RWPE1 (cell line): ENCODE results near the gene RAB17.

Experiments used
- CTCF ChIA-PET: fragments of 350-600 bp; sonication (Branson Sonifier 250); formaldehyde crosslinking; extraction: SDS; loops from one replicate; lab custom pipeline; 2021; lab: Yijun Ruan, JAX
- POLR2A ChIA-PET: fragments of 400-600 bp; formaldehyde crosslinking; extraction: SDS; loops from one replicate; lab custom pipeline; 2020; ENCODE audit warnings: antibody characterized with exemption; ENCODE audit not compliant: low non-redundant PET; lab: Yijun Ruan, JAX
- DNase-seq: peaks from one replicate; pipeline ENCODE4 v3.0.0; 2012; ENCODE audit warnings: low spot score
- H3K27ac ChIP-seq: fragments of 450-650 bp; 2 replicates; pipeline ENCODE4 v1.5.1; 2017
- TF ChIP-seq, protein P1 (sequence below): fragments of 450-650 bp; conservative IDR thresholded peaks from 2 replicates; pipeline ENCODE4 v1.5.1; 2017; ENCODE audit warnings: low read depth, mild to moderate bottlenecking

The RAB17 gene

DNA sequence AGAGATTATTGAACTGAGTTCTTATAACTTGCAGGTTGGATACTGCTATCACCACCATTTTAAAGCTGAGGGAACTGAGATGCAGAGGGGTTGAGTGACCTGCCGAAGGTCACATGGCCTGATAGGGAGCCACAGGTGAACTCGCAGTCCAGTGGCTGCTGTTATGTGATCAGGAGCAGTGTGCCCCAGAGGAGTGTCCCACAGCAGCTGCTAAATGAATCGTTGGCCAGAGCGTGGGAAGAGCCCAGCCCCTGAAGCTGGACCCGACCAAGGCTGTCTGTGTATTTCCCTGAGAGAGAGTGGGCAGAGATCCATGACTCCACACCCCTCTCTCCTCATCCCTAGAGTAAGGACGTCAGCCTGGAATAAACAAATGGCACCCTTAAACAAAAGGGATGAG lies 50.9 kb downstream of the RAB17 start:
- H3K27ac ChIP-seq = peak overlapping the region; percentile 76
- CTCF ChIA-PET = interaction anchor here (1.2 kb wide), 1 partner anchor 32 kb away, joined by 7 read pairs; no protein-coding TSS in a partner anchor
- POLR2A ChIA-PET = no interaction called here
- TF ChIP-seq, protein P1, sequence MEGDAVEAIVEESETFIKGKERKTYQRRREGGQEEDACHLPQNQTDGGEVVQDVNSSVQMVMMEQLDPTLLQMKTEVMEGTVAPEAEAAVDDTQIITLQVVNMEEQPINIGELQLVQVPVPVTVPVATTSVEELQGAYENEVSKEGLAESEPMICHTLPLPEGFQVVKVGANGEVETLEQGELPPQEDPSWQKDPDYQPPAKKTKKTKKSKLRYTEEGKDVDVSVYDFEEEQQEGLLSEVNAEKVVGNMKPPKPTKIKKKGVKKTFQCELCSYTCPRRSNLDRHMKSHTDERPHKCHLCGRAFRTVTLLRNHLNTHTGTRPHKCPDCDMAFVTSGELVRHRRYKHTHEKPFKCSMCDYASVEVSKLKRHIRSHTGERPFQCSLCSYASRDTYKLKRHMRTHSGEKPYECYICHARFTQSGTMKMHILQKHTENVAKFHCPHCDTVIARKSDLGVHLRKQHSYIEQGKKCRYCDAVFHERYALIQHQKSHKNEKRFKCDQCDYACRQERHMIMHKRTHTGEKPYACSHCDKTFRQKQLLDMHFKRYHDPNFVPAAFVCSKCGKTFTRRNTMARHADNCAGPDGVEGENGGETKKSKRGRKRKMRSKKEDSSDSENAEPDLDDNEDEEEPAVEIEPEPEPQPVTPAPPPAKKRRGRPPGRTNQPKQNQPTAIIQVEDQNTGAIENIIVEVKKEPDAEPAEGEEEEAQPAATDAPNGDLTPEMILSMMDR = no peak
- no peak for DNase-seq

DNA sequence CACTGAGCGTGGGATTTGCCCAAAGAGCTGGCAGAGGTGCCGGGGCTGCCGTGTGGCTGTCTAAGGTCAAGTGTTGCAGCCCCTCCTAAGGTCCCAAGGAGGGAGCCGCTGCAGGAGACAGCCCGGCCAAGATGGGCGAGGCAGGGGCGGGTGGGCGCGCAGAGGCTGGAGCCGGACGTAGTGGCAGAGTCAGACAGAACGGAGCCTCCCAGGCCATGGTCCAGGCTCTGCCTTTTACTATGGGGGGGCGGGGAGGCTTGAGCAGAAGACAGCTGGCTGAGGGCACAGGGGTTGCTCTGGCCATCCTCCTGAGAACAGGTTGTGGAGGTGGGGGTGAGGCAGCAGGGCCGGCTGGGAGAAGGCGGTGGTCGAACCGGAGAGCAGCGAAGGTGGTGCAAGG lies 51.6 kb downstream of the RAB17 start:
- peak overlapping the region; percentile 10; the same call in 1 of the 2 replicates for H3K27ac ChIP-seq
- DNase-seq = no peak
- CTCF ChIA-PET = interaction anchor here (1.2 kb wide), 1 partner anchor 33 kb away, joined by 7 read pairs; no protein-coding TSS in a partner anchor
- TF ChIP-seq, protein P1 = no peak
- POLR2A ChIA-PET = no interaction called here

DNA sequence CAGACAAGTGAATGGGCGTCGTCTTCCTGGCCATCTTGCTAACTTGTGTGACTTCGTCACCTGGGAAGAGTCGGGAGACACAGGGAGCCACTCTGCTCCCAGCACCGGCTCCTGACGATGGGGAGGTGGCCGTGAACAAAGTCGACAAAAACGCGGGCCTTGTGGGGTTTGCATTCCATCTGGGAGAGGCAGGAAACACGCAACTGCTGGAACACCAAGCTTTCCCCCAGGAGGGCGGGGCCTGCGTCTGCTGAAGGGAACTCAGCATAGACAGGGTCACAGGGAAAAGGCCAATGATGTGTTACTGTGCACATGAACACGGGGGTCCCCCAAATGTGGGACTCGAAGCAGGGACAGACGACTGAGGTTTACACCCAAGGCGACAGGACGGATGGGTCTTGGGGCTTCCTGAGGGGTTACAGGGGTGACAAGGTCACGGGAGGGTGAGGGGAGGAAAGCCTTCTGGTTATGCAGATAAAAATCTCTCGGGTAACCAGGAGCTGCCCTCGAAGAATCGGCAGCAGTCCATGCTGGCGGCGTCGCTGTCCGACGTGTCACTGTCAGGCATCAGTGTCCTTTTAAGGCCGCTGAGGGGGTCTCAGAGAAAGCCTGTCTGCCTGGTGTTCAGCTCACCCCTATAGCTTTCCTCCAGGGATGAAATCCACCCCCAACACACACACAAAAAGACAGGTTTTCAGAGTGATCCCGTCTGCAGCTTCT lies 52.4 kb downstream of the RAB17 start:
- H3K27ac ChIP-seq = no peak overlapping the region
- POLR2A ChIA-PET = no interaction called here
- DNase-seq = no peak
- CTCF ChIA-PET = no interaction called here
- TF ChIP-seq, protein P1 = no peak

DNA sequence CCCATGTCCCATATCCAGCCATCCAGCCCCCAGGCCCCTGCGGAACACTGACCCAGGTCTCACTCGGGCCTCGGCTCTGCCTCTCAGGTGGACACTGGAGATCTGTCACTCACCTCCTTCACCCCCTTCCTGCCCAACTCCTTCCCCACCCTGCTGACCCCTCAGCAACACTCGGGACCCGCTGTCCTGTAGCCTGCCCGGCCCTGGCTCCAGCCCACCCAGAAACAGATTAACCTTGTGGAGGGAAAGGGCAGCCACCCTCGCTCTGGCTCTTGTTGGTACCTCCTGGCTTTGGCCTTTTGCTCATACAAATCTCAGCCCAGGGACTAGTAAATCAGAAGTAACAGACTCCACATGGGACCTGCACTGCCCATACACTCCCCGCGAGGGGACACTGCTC lies 53.9 kb downstream of the RAB17 start:
- CTCF ChIA-PET = no interaction called here
- TF ChIP-seq, protein P1 = no peak
- peak overlapping the region; percentile 10 for H3K27ac ChIP-seq
- no peak for DNase-seq
- POLR2A ChIA-PET = no interaction called here

DNA sequence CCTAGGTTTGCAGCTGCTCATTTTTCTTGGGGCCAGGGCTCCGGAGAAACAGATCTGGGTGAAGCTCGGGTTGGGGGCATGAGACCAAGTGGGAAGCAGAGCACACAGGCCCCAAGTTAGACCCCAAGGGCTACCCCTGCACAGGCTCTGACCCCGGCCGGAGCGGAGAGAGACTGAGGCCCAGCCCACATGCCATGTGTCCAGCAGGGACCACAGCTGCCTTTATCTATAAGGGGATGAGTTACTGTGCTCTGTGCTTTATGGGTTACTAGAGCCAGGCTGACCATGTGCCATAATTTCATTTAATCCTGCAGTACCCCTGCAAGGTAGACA lies 54.5 kb downstream of the RAB17 start:
- DNase-seq = no peak
- ChIA-PET CTCF (no interaction called here), POLR2A (no interaction called here)
- TF ChIP-seq, protein P1 = no peak
- peak overlapping the region; percentile 10; the same call in 1 of the 2 replicates for H3K27ac ChIP-seq

DNA sequence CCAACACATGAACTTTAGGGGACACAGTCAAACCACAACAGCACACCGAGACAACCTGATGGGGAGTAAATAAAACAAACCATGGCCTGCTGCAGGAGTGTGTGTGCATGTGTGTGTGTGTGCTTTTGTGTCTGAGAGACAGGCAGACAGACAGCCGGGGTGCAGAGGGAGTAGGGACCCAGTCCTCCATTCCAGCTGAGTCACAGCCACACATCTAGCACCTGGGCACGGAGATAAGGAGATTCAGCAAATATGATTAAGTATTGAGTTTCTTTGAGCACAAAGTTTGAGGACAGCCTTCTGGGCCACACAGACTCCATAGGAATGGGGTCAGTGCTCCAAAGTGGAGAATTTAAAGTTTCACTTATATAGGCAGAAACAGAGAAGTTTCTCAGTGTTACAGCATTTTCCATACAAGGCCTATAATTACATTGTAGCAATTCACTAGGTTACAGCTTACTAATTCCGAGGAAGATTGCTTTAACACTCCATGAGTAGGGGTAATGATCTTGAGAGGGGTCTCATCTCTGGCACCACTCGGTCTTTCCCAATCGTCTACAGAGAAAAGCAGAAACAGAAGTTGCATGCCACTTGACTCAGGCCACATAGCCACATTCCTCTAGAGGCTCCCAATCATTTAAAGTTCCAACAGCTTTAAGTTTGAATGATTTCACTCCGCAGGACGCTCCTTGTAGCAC lies 55.0 kb downstream of the RAB17 start:
- POLR2A ChIA-PET = no interaction called here
- H3K27ac ChIP-seq = no peak overlapping the region
- DNase-seq = no peak
- CTCF ChIA-PET = no interaction called here
- TF ChIP-seq, protein P1 = no peak
